ENCODE results near the gene CCL2. TPM values are rescaled to one million over a fixed set of nuclear protein-coding genes. Genes with fewer than 3 reads are reported as not detected.

The CCL2 gene
- total and polyA plus RNA-seq, 2 of the 8 experiments (the other 6 are each of a cell fraction or from before 2014, with no cell fraction given), result 3.0 to 3.7 TPM

DNA sequence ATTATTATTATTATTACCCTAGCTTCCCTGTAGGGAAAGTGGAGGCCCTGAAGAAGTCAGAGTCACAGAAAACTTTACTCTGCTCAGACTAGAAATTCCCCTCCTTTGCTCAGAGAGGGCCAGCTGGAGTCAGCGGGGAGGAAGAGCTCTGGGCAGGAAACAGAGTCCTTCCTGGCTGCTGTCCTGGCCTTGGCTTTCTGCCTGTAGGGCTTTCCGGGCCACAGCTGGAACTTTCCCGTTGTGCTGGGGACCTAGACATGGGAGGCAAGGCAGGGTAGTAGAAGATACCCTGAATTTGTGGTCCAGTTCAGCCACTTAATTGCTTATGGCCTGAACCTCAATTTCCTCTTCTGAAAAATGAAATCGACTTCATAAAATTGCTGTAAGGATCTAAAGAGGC is 14.0 kb upstream of the CCL2 start:
- Histone ChIP-seq H3K4me3 (ENCODE audit: extremely low read depth in 1 of 4, insufficient read depth in 2 of 4, low read depth in 3 of 4, low read length in 4 of 4) (no peak overlapping the region), H3K9ac (replicated peaks in 1 of 4; ENCODE audit: extremely low read depth in 1 of 4, low read depth in 3 of 4, low read length in 3 of 4) (no peak overlapping the region), H2AFZ (ENCODE audit: low read length) (no peak overlapping the region), H2BK120ac (replicated peaks; ENCODE audit: low read depth, low read length) (no peak overlapping the region), H4K8ac (ENCODE audit: extremely low read depth, insufficient read depth, low read length) (no peak overlapping the region), H3K4ac (replicated peaks; ENCODE audit: insufficient read length, low read depth, low read length) (no peak overlapping the region), H3K79me1 (ENCODE audit: low read depth, low read length) (no peaks in the 10 kb centered on the region), H3K36me3 (ENCODE audit: control insufficient read depth in 2 of 4, insufficient read depth in 4 of 4, low read length in 3 of 4) (no peaks in the 10 kb centered on the region), H3K56ac (replicated peaks; ENCODE audit: insufficient read length, low read depth, low read length) (no peak overlapping the region), H2BK15ac (ENCODE audit: low read length) (no peak overlapping the region), H3K14ac (ENCODE audit: insufficient read length) (no peak overlapping the region), H4K20me1 (replicated peaks in 1 of 2; ENCODE audit: control insufficient read depth in 1 of 2, insufficient read depth in 2 of 2, low read length in 2 of 2) (no peaks in the 10 kb centered on the region), H3K23me2 (ENCODE audit: low read depth, low read length) (no peaks in the 10 kb centered on the region), H3K4me2 (ENCODE audit: insufficient read depth in 1 of 2, low read depth in 2 of 2, low read length in 2 of 2) (no peak overlapping the region), H4K91ac (replicated peaks; ENCODE audit: insufficient read length, low read length) (no peak overlapping the region), H2BK12ac (ENCODE audit: low read depth, low read length) (no peak overlapping the region), H3K79me2 (ENCODE audit: control insufficient read depth in 1 of 2, insufficient read depth in 2 of 2, low read length in 2 of 2) (no peaks in the 10 kb centered on the region), H2BK20ac (ENCODE audit: low read length) (no peak overlapping the region), H3K27ac (ENCODE audit: low read depth, low read length) (no peak overlapping the region), H3K4me1 (replicated peaks in 1 of 4; ENCODE audit: control insufficient read depth in 3 of 4, insufficient read depth in 4 of 4, low read length in 3 of 4) (peaks cover 0 to 5% (median 3%) of the 10 kb centered on the region in 4 experiments; a peak in 4 of 7 replicates), H2BK5ac (ENCODE audit: low read depth, low read length) (no peak overlapping the region), H3K27me3 (replicated peaks in 1 of 4; ENCODE audit: control insufficient read depth in 3 of 4, extremely low read depth in 1 of 4, insufficient read depth in 3 of 4, low read length in 3 of 4) (no peaks in the 10 kb centered on the region), H3K18ac (ENCODE audit: extremely low read depth, low read length) (no peak overlapping the region), H4K5ac (ENCODE audit: insufficient read length, low read depth, low read length) (no peak overlapping the region), H2AK5ac (ENCODE audit: low read depth, low read length) (no peak overlapping the region), H3K23ac (ENCODE audit: insufficient read length) (no peak overlapping the region), H3K9me3 (ENCODE audit: insufficient read depth in 2 of 2, low read depth in 1 of 2, low read length in 1 of 2) (no peaks in the 10 kb centered on the region)
- DNase-seq (ENCODE audit: low read depth in 1 of 2, low spot score in 2 of 2) (no peak), FAIRE-seq (no peak)
- CTCF ChIA-PET (ENCODE audit: partially characterized antibody), result interaction anchor here (1.0 to 1.3 kb wide), 2 partner anchors 9 to 41 kb away, joined by 3 to 4 read pairs; no protein-coding TSS in a partner anchor
- POLR2A ChIA-PET (ENCODE audit: partially characterized antibody), result no interaction called here
- WGBS, 2 experiments (ENCODE audit: extremely low coverage in 1 of 2, insufficient coverage in 1 of 2, insufficient read length in 1 of 2, insufficient replicate concordance in 2 of 2, low coverage in 1 of 2, low lambda C conversion rate in 2 of 2, missing lambda C conversion rate in 1 of 2), result 83% methylated on average over 4 of the region's 4 CpGs; no CpG with 5 or more reads in 1 of the 2 experiments
- TF ChIP-seq NANOG (IDR thresholded peaks at IDR 0.05; ENCODE audit: insufficient read depth, low read depth, low read length, poor library complexity, severe bottlenecking) (no peak), PHF8 (conservative IDR thresholded peaks at IDR 0.05; ENCODE audit: low read depth, low read length) (no peak)
